Endometrial microvascular endothelial cells (primary cell): ENCODE data around the gene CIAPIN1. TPM values are rescaled to one million over a fixed set of nuclear protein-coding genes. Genes with fewer than 3 reads are reported as not detected.

Source experiments
- total RNA-seq: library from RNA; depleted of rRNA; stranded (reverse); fragments of >200 nt; gene quantifications from one replicate; pipeline ENCODE4 v1.2.3, GENCODE V29; 2015; ENCODE audit errors: inconsistent ontology term

The CIAPIN1 gene
- total RNA-seq, 1 donor from 2014 or later: 87.3 TPM

Other genes with a start within 250 kb of the CIAPIN1 start
- gene ARL2BP, start 202.1 kb downstream of the CIAPIN1 start, total RNA-seq: 132 TPM
- gene PLLP, start 162.7 kb downstream of the CIAPIN1 start, total RNA-seq: 0.56 TPM
- gene CCL22, start 88.6 kb downstream of the CIAPIN1 start, total RNA-seq: not detected
- gene CX3CL1, start 74.9 kb downstream of the CIAPIN1 start, total RNA-seq: 1.0 TPM
- not detected for gene CCL17, start 42.6 kb downstream of the CIAPIN1 start, total RNA-seq
- gene COQ9, start 94 bp upstream of the CIAPIN1 start, total RNA-seq: 52.5 TPM
- gene POLR2C, start 15.3 kb upstream of the CIAPIN1 start, total RNA-seq: 114 TPM
- gene DOK4, start 39.1 kb upstream of the CIAPIN1 start, total RNA-seq: 13.5 TPM
- gene CCDC102A, start 89.2 kb upstream of the CIAPIN1 start, total RNA-seq: 9.8 TPM
- not detected for gene ADGRG5, start 95.3 kb upstream of the CIAPIN1 start, total RNA-seq
- 242 TPM for gene ADGRG1, start 181.2 kb upstream of the CIAPIN1 start, total RNA-seq
- gene ADGRG3, start 220.9 kb upstream of the CIAPIN1 start, total RNA-seq: not detected
- gene DRC7, start 247.4 kb upstream of the CIAPIN1 start, total RNA-seq: not detected